ENCODE results near the gene TRIM65. TPM values are rescaled to one million over a fixed set of nuclear protein-coding genes. Genes with fewer than 3 reads are reported as not detected.
"Not testable (repeated sequence)": the region's sequence is repeated elsewhere in the genome, so short reads cannot be mapped to it uniquely, and the experiment has no call there.

Gene TRIM65
- total RNA-seq, 1 donor from 2014 or later = 14.7 TPM

DNA sequence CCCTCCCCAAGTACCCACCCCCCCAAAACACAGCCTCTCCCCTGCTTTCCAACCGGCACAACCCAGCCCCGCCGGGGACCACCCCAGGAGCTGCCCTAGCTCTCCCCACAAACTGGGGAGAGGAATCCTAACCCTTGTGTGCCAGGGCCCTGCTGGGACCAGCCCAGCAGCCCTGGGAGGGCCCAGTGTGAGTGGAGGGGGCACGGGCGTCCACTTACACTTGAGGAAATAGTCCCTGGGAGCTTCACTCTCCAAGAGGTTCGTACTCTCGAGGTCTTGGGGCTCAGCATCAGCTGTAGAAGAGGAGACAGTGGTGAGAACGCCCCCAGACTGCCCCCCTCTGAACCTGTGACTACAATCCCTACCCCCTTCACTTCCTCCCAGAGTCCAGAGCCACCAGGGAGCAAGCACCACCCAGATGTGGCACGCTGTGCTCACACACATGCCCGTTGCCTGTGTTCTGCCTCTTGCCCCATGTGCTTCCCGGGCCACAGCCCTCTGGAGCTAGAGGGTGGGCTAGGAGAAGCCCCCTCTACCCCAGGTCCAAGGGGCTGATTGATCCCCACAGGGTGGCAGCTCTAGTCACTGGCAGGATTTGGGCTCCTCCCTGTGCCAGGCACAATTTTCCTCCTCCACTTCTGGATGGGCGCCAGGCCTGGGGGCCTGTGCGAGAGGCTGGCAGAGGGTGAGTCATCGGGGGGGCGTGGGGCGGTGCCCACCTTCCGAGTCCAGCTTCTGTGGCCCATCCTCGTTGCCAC is 21.4 kb downstream of the TRIM65 start:
- DNase-seq (ENCODE audit: low read depth) = no peak

DNA sequence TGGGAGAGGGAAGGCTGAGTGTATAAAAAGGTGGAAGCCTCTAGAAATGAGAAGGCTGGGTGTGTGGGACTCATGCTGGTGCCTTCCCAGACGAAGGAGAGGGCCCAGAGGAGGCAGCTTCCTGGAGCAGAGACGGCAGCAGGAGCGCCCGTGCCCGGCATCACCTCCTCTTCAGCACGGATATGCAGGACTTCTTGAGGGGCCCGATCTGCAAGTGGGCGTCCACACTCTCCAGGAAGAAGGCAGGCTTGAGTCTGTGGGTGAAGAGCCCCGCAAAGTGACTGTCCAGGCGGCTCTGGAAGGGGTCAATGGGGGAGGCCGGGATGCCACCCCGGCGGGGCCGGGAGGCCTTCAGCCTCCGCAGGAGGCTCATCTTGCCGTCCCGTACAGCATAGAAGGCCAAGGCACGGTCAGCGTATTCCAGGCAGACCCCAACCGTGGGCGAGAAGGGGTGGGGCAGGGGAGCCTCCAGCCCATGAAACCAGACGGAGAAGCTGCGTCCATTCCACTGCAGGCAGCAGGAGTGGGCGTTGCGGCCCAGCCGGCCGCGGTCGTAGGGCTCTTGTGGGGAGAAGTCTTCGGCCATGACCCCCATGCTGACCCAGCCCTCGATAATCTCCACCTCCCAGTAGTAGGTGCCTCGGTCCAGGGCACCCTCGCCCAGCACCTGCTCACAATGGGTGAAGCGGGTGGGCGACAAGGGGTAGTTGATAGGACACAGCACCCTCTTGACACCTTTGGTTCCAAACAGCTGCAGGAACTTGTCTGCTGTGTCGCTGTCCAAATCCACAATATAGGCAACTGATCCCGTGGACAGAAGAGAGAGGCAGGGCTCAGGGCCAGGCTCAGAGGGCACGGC is 22.2 kb downstream of the TRIM65 start:
- DNase-seq (ENCODE audit: low read depth) = no peak

DNA sequence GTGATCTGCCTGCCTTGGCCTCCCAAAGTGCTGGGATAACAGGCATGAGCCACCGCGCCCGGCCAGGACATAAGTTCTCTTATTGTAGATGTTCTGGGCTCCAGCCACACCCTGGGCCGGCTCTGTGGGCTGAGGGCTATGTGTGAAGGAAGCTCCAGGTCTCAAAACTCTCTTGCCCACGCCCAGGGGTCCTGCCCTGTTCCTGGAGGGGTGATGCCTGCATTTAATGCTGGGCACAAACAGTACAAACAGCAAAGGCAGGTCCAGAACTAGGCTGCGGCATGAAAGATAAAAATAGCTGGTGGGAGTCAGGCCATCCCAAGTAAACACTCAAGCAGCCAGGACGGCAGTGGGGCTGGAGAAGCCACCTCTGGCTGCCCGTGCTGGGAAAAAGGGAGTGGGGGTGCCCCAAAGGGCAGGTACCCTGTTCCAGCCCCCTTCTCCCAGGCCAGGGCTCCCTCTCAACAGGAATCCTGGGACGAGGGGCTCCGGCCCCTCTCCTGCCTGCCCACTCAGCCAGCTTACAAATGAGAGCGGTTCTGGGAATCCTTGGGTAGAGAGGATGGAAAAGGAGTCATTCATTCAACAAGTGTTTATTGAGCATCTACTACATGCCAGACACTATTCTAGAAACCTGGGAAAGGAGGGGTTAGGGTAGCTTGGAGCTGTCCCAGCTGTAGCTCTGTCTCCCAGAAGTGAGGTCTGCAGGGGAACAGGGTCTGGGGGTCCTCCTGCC is 23.0 kb downstream of the TRIM65 start:
- no peak for DNase-seq (ENCODE audit: low read depth)

DNA sequence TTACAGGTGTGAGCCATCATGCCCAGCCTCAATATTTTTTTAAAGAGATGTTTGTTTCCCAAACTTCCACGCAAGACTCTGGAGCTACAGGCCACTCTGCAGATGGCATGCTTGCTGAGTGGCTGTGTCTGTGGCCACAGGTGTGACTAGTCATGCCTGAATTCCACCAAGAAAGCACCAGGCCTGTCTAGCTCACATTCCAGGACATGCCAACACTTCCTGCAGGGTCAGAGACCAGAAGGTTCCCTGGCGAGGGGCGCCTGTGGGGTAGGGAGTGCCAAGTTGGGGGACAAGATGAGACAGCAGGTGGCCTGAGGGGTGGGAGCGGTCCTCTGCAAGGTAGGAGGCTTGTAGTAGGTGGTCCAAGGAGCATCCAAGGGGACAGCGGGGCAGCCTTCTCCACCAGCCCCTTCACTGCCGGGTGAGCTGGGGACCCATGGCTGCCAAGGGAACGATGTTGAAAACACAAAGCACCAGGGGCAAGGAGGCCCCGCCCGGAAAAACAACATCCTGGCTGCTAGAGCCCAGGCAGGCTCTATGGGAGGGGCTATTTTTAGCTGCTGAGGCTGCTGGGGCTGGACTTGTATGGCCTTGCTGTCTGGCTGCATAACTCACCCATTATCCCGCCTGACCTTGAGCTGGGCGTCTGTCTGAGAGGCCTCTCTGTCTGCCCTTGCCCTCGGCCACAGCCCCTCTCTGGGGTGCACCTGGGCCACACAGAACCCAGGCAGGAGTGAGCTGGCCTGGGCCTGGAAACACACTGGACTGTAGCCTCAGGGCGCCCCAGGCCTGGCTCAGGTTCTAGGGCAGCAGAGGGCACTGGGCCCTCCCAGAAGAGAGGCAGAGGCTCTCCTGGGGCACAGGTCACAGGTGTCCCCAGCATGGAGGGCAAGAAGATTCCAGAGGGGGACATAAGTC is 24.1 kb downstream of the TRIM65 start:
- DNase-seq (ENCODE audit: low read depth) = peak; percentile 67

DNA sequence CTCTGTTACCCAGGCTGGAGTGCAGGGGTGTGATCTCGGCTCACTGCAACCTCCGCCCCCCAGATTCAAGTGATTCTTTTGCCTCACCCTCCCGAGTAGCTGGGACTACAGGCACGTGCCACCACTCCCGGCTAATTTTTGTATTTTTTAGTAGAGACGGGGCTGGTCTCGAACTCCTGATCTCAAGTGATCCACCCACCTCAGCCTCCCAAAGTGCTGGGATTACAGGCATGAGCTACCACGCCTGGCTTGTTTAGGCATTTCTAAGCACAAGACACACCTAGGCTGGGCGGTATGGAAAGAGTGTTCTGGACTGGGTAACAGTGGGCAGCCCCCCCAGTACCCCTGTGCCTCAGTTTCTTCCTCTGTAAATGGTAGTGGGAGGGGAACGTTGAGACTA is 26.5 kb downstream of the TRIM65 start:
- not testable (repeated sequence) for DNase-seq (ENCODE audit: low read depth)

DNA sequence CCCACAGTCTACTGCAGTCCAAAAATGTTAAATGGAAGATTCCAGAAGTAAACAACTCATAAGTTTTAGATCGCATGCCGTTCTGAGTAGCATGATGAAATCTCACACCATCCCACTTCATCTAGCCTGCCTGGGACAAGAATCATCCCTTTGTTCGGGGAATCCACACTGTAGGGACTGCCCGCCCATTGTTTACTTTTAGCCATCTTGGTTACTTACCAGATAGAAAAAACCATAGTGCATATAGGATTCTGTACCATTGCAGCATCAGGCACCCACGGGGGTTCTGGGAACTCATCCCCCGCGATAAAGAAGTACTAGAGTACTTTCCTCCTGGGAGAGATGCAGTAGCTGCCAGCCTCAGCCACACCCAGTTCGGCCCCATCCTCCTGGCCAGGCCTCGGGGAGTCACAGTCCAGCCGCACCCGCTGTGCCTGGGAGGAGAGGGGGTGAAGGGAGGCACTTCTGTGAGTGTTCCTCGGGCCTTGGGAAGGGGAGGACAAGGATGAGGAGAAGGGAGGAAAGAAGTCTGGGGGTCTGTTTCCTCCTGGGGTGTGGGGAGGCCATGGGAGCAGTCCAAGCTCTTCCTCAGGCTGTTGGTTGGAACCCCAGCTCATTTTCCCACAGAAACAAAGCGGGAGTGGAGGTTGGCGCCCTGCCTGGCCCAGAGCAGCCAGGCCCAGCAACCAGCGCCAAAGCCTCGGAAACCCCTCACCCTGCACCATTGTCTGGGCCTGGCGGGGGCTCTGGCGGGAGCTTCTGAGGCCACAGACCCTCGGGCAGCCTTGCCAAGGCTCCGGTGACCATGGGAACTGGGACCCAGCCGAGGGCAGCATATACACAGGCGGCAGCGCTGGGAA is 27.2 kb downstream of the TRIM65 start:
- no peak for DNase-seq (ENCODE audit: low read depth)

DNA sequence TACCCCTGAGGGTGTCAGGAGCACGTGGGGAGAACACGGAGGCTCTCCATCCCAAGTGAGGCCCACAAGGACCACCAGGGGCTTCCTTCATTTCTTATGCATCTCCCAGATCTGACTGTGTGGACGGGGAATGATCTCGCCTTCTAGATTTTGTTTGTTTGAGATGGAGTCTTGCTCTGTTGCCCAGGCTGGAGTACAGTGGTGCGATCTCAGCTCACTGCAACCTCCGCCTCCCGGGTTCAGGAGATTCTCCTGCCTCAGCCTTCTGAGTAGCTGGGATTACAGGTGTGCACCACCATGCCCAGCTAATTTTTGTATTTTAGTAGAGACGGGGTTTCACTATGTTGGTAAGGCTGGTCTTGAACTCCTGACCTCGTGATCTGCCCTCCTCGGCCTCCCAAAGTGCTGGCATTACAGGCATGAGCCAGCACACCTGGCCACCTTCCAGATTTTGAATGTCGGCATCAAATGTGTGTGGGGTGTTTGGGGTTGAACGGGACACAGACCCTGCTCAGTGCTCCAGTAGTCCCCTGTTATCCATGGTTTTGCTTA is 27.9 kb downstream of the TRIM65 start:
- DNase-seq (ENCODE audit: low read depth) = not testable (repeated sequence)

DNA sequence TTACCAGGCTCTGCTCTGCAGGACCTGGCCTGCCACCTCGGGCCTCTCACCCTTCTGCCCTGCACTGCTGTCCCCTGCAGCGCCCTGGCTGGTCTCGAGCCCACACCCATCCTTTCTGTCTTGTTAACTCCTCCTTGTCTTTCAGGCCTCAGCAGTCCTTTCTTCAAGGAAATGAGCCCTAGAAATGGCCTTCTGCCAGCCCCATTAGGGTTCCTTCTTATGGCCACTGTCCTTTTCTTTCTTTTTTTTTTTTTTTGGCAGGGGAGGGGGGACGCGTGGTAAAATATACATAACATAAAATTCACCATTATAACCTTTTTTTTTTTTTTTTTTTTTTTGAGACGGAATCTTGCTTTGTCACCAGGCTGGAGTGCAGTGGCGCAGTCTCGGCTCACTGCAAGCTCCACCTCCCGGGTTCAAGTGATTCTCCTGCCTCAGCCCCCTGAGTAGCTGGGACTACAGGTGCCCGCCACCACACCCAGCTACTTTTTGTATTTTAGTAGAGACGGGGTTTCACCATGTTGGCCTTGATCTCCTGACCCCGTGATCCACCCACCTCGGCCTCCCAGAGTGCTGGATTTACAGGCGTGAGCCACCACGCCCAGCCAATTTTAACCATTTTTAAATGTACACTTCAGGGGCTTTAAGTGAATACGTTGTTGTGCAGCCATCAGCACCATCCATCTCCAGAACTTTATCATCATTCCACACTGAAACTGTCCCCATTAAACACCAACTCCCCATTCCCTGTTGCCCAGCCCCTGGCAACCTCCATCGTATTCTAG is 31.2 kb downstream of the TRIM65 start:
- not testable (repeated sequence) for DNase-seq (ENCODE audit: low read depth)

DNA sequence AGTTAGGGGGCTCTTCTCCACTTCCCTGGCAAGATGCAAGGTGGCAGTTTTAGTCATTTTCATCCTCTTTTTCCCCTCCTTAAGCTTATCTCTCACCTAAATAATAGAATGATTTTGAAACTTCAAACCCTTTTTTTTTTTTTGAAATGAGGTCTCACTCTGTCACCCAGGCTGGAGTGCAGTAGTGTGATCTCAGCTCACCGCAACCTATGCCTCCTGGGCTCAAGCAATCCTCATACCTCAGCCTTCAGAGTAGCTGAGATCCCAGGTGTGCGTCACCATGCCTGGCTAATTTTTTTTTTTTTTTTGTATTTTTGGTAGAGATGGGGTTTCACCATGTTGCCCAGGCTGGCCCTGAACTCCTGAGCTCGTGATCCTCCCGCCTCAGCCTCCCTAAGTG is 31.9 kb downstream of the TRIM65 start:
- not testable (repeated sequence) for DNase-seq (ENCODE audit: low read depth)

DNA sequence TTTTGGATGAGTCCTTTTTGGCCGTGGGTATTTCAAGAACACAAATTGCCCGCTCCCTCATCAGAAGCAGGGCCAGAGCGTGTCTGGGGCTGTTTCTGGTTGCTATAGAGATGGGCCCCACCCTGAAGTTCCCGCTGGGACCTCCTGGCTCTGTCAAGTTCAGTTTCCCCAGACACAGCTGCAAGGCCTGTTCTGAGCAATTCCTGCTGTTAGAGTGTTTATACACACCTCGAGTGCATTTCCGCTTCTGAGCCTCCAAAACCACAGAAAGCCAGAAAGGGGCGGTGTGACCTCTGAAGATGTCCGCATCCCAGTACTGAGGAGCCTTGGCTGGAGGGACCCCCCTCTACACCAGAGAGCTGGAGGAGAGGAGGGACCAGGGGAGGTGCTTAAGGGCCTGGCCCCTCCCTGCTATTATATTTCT is 32.3 kb downstream of the TRIM65 start:
- DNase-seq (ENCODE audit: low read depth) = no peak

DNA sequence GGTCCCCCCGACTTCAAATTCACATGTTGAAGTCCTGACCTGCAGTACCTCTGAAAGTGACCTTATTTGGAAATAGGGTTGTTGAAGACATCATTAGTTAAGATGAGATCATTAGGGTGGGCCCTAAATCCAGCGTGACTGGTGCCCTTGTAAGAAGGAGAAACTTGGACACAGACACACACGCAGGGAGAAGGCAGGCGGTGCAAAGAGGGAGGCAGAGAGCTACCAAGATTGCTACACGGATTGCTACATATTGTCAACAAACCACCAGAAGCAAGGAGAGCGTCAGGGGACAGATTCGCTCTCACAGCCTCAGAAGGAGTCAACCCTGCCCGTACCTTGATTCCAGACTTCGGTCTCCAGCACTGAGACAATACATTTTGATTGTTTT is 34.8 kb downstream of the TRIM65 start:
- DNase-seq (ENCODE audit: low read depth) = no peak

DNA sequence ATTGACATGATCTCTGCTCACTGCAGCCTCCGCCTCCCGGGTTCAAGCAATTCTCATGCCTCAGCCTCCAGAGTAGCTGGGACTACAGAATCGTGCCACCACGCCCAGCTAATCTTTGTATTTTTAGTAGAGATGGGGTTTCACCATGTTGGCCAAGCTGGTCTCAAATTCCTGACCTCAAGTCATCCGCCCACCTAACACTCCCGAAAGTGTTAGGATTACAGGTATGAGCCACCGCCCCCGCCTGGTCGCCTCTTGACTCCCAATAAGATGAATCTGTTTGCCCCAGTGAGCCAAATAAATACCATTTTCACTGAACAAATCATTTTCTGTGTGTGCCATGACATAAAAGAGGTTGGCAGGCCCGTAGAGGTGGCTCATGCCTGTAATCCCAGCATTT is 37.4 kb downstream of the TRIM65 start:
- DNase-seq (ENCODE audit: low read depth) = not testable (repeated sequence)

DNA sequence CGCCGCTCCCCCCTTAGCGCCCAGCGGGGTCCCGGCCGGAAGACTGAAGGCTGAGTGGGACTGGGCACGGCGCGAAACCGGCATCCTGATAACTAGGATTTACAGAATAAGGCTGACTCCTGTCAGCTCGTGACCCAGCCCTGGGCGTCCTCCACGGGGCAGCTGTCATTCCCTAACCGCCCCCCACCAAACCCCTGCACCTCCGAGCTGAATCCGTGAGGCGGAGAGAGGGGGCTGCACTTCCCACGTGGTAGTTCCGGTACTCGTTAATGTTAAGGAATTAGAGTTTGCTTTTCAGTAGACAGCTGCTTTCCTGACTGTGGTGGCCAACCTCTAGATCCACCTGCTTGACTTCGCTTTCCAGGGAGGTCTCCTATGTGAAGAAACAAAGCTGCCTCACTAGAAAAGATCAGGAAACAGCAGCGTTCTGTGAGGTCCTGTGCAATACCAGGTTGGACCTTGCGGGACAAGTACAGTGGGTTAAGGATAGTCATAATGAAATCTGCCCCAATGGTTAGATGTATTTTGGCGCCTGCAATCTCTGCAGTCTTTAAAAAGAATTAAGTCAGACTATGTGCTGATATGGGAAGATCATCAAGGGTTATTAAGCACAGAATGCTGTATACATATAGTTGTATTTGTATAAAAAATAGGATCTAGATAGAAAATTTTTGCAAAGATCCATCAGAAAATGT is 40.5 kb downstream of the TRIM65 start:
- DNase-seq (ENCODE audit: low read depth) = no peak

DNA sequence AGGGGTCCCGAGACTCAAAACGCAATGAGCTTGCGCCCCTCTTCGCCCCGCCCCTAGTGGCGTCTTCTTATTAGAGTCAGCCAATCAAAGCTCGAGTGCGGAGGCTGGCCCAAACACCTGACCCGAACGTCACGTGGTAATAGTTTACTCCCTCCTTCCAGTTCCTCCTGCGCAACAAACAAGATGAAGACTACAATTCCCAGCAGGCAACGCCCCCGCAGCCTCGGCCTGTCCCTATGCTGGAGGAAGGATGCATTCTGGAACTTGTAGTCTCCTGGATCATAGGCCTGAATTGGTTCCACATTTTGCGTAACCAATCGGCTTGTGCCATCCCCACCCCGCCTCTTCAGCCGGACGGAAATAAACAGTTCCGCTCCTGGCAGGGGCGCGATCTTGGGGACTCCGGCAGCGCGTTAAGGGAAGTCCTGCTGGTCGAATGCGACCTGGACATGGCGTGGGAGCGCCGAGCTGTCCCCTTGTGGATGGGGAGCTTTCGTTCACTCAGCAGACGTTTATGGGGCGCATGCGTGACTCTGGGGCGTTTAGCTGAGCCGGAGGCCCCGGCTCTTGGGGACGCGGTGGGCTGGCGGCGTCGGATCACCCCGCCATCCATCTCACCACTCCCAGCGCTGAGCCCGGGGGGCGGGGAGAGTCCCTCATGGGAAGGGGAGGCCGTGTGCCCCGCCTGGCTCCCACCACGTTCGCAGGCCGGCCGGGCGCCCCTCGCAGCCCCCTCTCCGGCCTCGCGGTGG is 41.3 kb downstream of the TRIM65 start, which contains the start of gene WBP2:
TSS of gene WBP2 (minus strand) at position 26 of the 752 bp plus-strand sequence. CDS start 38 bp downstream, outside the sequence.
- peak; percentile 100 for DNase-seq (ENCODE audit: low read depth)

DNA sequence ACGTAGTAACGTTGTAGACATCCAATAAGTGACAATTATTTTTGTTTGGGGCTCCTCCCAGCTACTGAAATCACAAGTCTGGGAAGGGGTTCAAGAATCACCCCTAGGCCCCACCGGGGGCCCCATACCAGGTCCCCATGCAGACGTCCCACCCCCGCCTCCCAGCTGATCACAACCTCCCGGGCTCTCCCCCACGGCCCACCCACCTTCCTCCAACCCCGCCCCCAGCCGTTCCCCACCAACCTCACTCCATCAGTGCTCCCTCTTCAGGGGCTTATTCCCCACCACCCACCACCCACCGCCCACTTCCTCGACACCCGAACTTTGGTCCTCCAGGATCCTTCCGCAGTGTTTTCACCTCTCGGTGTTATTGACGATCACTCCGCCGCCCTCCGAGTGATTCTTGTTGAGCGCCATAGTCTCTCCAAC is 41.9 kb downstream of the TRIM65 start:
- DNase-seq (ENCODE audit: low read depth) = no peak

DNA sequence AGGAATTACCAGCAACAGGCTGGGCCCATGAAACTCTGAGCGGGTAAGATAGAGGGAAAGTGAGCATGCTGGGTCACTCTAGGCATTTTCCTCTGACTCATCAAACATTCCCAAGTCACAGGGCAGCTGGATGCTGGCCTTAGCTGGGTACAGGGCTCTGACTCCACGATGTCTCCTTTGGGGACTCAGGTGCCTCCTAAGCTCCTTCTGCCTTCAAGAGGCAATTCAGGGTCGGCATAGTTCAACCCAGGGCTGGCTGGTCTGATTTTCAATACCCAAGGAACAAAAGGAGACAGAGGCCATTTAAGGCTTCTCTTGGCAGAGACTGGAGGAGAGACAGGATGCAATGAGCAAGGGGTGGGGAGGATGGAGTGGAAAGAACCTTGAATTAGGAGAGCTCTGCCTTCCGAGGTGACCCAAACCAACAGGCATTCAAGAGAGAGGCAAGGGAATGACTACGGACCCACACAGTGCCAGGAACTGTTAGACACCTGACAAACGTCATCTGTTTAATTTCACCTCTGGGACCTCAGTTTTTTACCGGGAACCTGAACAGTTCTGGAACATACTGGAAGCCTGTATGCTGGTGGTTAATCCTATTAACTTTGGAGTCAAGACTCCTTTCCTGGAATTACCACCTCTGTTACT is 42.5 kb downstream of the TRIM65 start:
- peak; percentile 85 for DNase-seq (ENCODE audit: low read depth)

DNA sequence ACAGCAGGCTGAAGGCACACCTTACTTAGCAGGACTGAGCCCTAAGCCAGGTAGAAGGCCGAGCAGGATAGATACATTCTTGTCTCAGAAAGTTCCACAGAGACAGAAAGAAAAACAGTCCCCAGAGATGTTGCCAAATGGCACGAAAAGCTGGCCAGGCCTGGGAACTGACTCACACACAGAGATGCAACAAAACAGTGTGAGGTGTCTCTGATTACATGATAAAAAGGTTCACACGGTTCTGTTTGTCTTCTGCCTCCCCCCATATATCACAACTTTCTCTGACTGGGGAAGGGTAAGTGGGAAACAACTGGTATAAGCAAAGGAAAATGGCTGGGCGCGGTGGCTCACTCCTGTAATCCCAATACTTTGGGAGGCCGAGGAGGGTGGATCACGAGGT is 43.3 kb downstream of the TRIM65 start:
- DNase-seq (ENCODE audit: low read depth) = peak; percentile 33

Measured in renal cortical epithelial cell (primary cell).